ENCODE measurements around the gene MCCC2. TPM values are rescaled to one million over a fixed set of nuclear protein-coding genes. Genes with fewer than 3 reads are reported as not detected.
A peak's percentile ranks its signal among the peaks of the same experiment; 100 is the strongest.

Gene MCCC2
- total and polyA plus RNA-seq, 2 experiments from 2014 or later, result 31.9 to 59.1 TPM

- H3K9me2 ChIP-seq (ENCODE audit: insufficient read depth), result no peaks in the 10 kb centered on the region
- H3K79me2 ChIP-seq (replicated peaks; ENCODE audit: insufficient read depth), result no peaks in the 10 kb centered on the region
- DNase-seq (ENCODE audit: low spot score) (peak; percentile 8), ATAC-seq (peak; percentile 48; the same call in 2 of the 3 replicates)
- H3K27me3 Mint-ChIP-seq (ENCODE audit: insufficient read depth, low read depth, poor library complexity), result peaks cover 6% of the 10 kb centered on the region
- H3K27ac ChIP-seq (ENCODE audit: low read depth), result no peak overlapping the region
- H3K36me3 Mint-ChIP-seq (ENCODE audit: low read depth), result peaks cover 49% of the 10 kb centered on the region
- peaks cover 14% of the 10 kb centered on the region; the same call in 1 of the 2 replicates for H3K36me3 ChIP-seq (ENCODE audit: insufficient read depth)
- no peaks in the 10 kb centered on the region for H3K27me3 ChIP-seq (ENCODE audit: insufficient read depth)
- no peak overlapping the region for H3K4me3 ChIP-seq
- no peak overlapping the region for H3K4me2 ChIP-seq
- no peaks in the 10 kb centered on the region for H3K9me3 Mint-ChIP-seq
- H3K4me3 Mint-ChIP-seq, result no peak overlapping the region
- no peaks in the 10 kb centered on the region for H3F3A ChIP-seq (replicated peaks; ENCODE audit: low read depth)
- H2AFZ ChIP-seq, result no peak overlapping the region
- H3K4me1 ChIP-seq (ENCODE audit: insufficient read depth), result no peaks in the 10 kb centered on the region
- peak overlapping the region; percentile 44; the same call in 1 of the 2 replicates for H3K27ac Mint-ChIP-seq
- TF ChIP-seq EZH2phosphoT487 (IDR thresholded peaks at IDR 0.05; ENCODE audit: unreplicated experiment) (no peak), ZNF462 (CRISPR knock-in tag; IDR thresholded peaks at IDR 0.05) (no peak), EZH2 (IDR thresholded peaks at IDR 0.05; ENCODE audit: low read depth, unreplicated experiment) (no peak), ZNF114 (CRISPR knock-in tag; IDR thresholded peaks at IDR 0.05) (no peak), POLR2AphosphoS5 (IDR thresholded peaks at IDR 0.05; ENCODE audit: low read depth) (no peak), ETS1 (IDR thresholded peaks at IDR 0.05) (no peak), ZNF331 (CRISPR knock-in tag; IDR thresholded peaks at IDR 0.05; ENCODE audit: low read depth) (no peak), JUNB (IDR thresholded peaks at IDR 0.05; ENCODE audit: unreplicated experiment) (no peak), NANOG (IDR thresholded peaks at IDR 0.05; ENCODE audit: borderline replicate concordance) (no peak)
- TF ChIP-seq, protein P1, sequence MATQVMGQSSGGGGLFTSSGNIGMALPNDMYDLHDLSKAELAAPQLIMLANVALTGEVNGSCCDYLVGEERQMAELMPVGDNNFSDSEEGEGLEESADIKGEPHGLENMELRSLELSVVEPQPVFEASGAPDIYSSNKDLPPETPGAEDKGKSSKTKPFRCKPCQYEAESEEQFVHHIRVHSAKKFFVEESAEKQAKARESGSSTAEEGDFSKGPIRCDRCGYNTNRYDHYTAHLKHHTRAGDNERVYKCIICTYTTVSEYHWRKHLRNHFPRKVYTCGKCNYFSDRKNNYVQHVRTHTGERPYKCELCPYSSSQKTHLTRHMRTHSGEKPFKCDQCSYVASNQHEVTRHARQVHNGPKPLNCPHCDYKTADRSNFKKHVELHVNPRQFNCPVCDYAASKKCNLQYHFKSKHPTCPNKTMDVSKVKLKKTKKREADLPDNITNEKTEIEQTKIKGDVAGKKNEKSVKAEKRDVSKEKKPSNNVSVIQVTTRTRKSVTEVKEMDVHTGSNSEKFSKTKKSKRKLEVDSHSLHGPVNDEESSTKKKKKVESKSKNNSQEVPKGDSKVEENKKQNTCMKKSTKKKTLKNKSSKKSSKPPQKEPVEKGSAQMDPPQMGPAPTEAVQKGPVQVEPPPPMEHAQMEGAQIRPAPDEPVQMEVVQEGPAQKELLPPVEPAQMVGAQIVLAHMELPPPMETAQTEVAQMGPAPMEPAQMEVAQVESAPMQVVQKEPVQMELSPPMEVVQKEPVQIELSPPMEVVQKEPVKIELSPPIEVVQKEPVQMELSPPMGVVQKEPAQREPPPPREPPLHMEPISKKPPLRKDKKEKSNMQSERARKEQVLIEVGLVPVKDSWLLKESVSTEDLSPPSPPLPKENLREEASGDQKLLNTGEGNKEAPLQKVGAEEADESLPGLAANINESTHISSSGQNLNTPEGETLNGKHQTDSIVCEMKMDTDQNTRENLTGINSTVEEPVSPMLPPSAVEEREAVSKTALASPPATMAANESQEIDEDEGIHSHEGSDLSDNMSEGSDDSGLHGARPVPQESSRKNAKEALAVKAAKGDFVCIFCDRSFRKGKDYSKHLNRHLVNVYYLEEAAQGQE (IDR thresholded peaks at IDR 0.05; ENCODE audit: unreplicated experiment), result no peak
- TF ChIP-seq, protein P2, sequence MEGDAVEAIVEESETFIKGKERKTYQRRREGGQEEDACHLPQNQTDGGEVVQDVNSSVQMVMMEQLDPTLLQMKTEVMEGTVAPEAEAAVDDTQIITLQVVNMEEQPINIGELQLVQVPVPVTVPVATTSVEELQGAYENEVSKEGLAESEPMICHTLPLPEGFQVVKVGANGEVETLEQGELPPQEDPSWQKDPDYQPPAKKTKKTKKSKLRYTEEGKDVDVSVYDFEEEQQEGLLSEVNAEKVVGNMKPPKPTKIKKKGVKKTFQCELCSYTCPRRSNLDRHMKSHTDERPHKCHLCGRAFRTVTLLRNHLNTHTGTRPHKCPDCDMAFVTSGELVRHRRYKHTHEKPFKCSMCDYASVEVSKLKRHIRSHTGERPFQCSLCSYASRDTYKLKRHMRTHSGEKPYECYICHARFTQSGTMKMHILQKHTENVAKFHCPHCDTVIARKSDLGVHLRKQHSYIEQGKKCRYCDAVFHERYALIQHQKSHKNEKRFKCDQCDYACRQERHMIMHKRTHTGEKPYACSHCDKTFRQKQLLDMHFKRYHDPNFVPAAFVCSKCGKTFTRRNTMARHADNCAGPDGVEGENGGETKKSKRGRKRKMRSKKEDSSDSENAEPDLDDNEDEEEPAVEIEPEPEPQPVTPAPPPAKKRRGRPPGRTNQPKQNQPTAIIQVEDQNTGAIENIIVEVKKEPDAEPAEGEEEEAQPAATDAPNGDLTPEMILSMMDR (conservative IDR thresholded peaks at IDR 0.05; ENCODE audit: low read depth in 2 of 2), result no peak
- H3K4me1 Mint-ChIP-seq, result no peaks in the 10 kb centered on the region
- peaks cover 7% of the 10 kb centered on the region; the same call in 1 of the 2 replicates for H4K20me1 ChIP-seq (replicated peaks; ENCODE audit: insufficient read depth)
Observed at GRCh38 chr5:71537687-71538086, 49.5 kb upstream of the MCCC2 start.

Measured in GM23338 (cell line).